T-helper 1 cell treated with Interleukin-12 subunit alpha and Interleukin-12 subunit beta and Interleukin-4 antibody, amounts not matched to agents 30 μg/mL and 1 μg/mL, for 36 hours (primary cell): ENCODE measurements around the gene MT1X.

ENCODE experiments used
- H3K27ac Mint-ChIP-seq: one replicate; pipeline ENCODE4 v1.8.0; 2021; ENCODE audit warnings: mild to moderate bottlenecking, mixed read lengths
- H3K27me3 Mint-ChIP-seq: one replicate; pipeline ENCODE4 v1.8.0; 2021; ENCODE audit warnings: low read depth, mixed read lengths
- H3K36me3 Mint-ChIP-seq: one replicate; pipeline ENCODE4 v1.8.0; 2021; ENCODE audit warnings: low read depth, mixed read lengths
- H3K4me1 Mint-ChIP-seq: one replicate; pipeline ENCODE4 v1.8.0; 2021; ENCODE audit warnings: low read depth, mixed read lengths
- H3K4me3 Mint-ChIP-seq: one replicate; pipeline ENCODE4 v1.8.0; 2021; ENCODE audit warnings: mild to moderate bottlenecking, moderate library complexity, mixed read lengths
- H3K9me3 Mint-ChIP-seq: one replicate; pipeline ENCODE4 v1.8.0; 2021; ENCODE audit warnings: mixed read lengths

MT1X gene

GRCh38 chr16:56728027-56728426, 45.8 kb downstream of the MT1X start:
- H3K27me3 Mint-ChIP-seq, result peaks cover 8% of the 10 kb centered on the region
- H3K9me3 Mint-ChIP-seq, result no peaks in the 10 kb centered on the region
- peaks cover 16% of the 10 kb centered on the region for H3K4me1 Mint-ChIP-seq
- no peak overlapping the region for H3K27ac Mint-ChIP-seq
- no peaks in the 10 kb centered on the region for H3K36me3 Mint-ChIP-seq
- H3K4me3 Mint-ChIP-seq, result no peak overlapping the region

GRCh38 chr16:56728980-56729734, 46.9 kb downstream of the MT1X start:
- H3K4me3 Mint-ChIP-seq, result no peak overlapping the region
- H3K4me1 Mint-ChIP-seq, result peaks cover 16% of the 10 kb centered on the region
- H3K9me3 Mint-ChIP-seq, result no peaks in the 10 kb centered on the region
- H3K27me3 Mint-ChIP-seq, result peaks cover under 1% of the 10 kb centered on the region
- H3K27ac Mint-ChIP-seq, result peak overlapping the region; percentile 81
- no peaks in the 10 kb centered on the region for H3K36me3 Mint-ChIP-seq

- Mint-ChIP-seq H3K4me1 (peaks cover 16% of the 10 kb centered on the region), H3K9me3 (no peaks in the 10 kb centered on the region), H3K4me3 (no peak within 1 kb of the TSS), H3K27ac (peak within 1 kb of the TSS; percentile 81), H3K27me3 (no peaks in the 10 kb centered on the region), H3K36me3 (no peaks in the 10 kb centered on the region)
These were observed 47.7 kb downstream of the MT1X start, which contains the start of gene NUP93 for GRCh38 chr16:56729735-56730662. NUP93 (plus strand) TSS chr16:56730129; CDS start chr16:56748248, 18,119 bp downstream.

GRCh38 chr16:56732366-56732765, 50.1 kb downstream of the MT1X start:
- Mint-ChIP-seq H3K36me3 (peaks cover under 1% of the 10 kb centered on the region), H3K4me1 (peaks cover 21% of the 10 kb centered on the region), H3K27me3 (no peaks in the 10 kb centered on the region), H3K4me3 (no peak overlapping the region), H3K9me3 (no peaks in the 10 kb centered on the region), H3K27ac (no peak overlapping the region)

- Mint-ChIP-seq H3K4me3 (no peak overlapping the region), H3K27me3 (no peaks in the 10 kb centered on the region), H3K4me1 (peaks cover 23% of the 10 kb centered on the region), H3K9me3 (no peaks in the 10 kb centered on the region), H3K27ac (no peak overlapping the region), H3K36me3 (peaks cover 1% of the 10 kb centered on the region)
These were observed 50.6 kb downstream of the MT1X start for GRCh38 chr16:56732832-56733231.
